Nucleus accumbens (tissue), 56 donors: ENCODE measurements around the gene KCNQ1.

Source experiments
- DNase-seq, 56 donors: peaks; one replicate each; lab custom pipeline; 2025; lab: John Stamatoyannopoulos, UW

Gene KCNQ1

GRCh38 chr11:2844996-2845395 is 400.2 kb downstream of the KCNQ1 start:
- no peak for DNase-seq

DNA sequence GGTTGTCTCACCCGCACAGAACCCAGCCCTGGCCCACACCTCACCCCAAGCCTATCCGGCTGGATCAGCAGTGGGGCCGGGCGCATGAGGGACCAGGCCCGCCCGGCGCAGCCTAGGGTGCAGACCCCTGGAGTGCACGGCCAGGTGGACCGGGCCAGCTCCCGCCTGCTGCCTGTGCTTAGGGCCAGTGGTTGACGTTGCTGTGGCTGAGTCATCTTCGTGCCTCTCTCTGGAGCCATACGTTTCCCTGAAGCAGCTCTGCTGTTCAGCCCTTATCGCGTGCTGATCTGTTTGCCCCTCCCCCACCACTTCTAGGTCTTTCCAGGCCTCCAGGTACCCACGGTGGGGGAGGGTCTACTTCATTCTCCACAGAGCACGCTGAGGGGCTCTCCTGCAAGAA is 401.2 kb downstream of the KCNQ1 start:
- no peak for DNase-seq

GRCh38 chr11:2846470-2846869 is 401.7 kb downstream of the KCNQ1 start:
- no peak for DNase-seq

DNA sequence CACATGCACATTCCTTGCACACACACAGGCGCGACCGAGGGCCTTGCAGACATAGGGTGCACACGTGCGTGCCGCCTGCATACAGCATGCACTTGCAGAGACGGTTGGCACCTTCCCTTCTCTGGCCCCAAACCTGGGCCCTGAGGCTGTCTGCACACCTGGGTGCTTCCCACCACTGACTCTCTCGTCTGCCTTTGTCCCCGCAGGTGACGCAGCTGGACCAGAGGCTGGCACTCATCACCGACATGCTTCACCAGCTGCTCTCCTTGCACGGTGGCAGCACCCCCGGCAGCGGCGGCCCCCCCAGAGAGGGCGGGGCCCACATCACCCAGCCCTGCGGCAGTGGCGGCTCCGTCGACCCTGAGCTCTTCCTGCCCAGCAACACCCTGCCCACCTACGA is 402.8 kb downstream of the KCNQ1 start:
- DNase-seq, result no peak

GRCh38 chr11:2848497-2848896 is 403.7 kb downstream of the KCNQ1 start:
- no peak for DNase-seq

- no peak for DNase-seq
Observed at GRCh38 chr11:2849994-2850770, 405.4 kb downstream of the KCNQ1 start.

GRCh38 chr11:2853401-2853800 is 408.6 kb downstream of the KCNQ1 start:
- DNase-seq, result no peak

- no peak for DNase-seq
Observed at GRCh38 chr11:2853997-2854560, 409.3 kb downstream of the KCNQ1 start.

- DNase-seq, result no peak
Observed at GRCh38 chr11:2855162-2855561, 410.4 kb downstream of the KCNQ1 start.

GRCh38 chr11:2857276-2857675 is 412.5 kb downstream of the KCNQ1 start:
- DNase-seq, result no peak

GRCh38 chr11:2857918-2858317 is 413.1 kb downstream of the KCNQ1 start:
- peak in 2 of 56 donors; percentile 11 to 30 for DNase-seq

GRCh38 chr11:2858995-2859698 is 414.3 kb downstream of the KCNQ1 start:
- DNase-seq, result no peak

GRCh38 chr11:2859699-2860037 is 414.9 kb downstream of the KCNQ1 start:
- no peak for DNase-seq

DNA sequence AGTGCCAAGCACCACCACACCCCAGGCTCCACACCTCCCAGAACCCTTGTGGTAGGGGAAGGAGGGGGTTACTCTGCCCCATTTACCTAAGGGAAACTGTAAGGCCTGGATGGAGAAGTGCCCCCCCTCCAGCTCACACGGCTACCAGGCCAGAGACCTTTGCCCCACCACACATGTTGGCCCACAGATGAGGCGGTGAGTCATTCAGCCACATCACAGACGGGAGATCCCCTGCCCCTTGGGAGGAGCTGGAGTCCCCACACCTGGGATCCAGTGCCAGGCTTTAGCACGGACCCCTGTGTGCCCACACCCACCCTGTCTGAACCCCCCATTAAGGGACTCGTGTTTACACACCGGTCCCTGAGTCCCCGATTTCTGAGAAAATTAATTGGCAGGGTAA is 415.8 kb downstream of the KCNQ1 start:
- no peak for DNase-seq

- peak in 3 of 56 donors; percentile 22 to 42 (median 25) for DNase-seq
Observed at GRCh38 chr11:2862395-2863275, 417.8 kb downstream of the KCNQ1 start.

DNA sequence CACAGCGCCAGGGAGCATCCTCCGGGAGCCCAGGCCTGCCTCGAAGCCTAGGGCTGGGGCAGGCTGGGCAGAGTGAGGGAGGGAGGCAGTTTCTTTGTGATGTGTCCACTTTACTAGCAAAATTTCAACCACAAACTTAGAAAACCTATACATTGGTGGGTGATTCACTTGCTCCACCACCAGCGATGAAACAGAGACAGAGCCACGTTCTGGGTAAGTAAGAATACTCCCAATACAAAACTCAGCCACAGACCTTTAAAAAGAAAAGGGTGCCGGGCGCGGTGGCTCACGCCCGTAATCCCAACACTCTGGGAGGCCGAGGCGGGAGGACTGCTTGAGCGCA is 418.4 kb downstream of the KCNQ1 start:
- DNase-seq, result no peak

- DNase-seq, result no peak
Observed at GRCh38 chr11:2864901-2865300, 420.1 kb downstream of the KCNQ1 start.

DNA sequence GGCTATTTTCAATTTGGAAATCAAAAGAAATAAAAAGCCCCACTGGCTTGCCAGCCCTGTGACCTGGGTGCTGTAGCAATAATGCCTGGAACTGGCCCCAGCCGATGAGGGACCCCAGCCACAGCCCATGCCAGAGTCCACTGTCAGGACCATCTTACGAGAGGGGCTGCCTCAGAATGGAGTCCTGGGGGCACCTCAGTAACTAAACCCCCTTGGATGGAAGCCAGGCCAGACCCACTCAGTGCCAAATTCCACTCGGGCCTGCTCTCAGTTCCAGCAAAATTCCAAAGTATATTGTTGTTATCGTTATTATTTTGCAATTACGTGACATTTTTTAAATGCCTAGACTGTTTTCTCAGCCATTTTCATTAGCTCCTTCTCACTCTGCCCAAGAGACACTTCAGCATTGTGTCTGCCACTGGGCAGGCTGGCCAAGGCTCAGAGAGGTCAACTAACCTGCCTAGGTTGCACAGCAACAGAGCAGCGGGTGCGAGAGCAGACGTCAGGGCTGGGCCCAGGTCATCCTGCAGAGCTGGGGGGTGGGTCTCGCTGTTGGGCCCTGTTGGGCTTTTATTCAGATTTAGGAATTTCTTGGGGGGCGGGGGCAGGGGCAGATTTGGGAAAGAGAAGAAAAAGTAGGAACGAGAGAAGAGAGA is 421.2 kb downstream of the KCNQ1 start:
- DNase-seq, result no peak

DNA sequence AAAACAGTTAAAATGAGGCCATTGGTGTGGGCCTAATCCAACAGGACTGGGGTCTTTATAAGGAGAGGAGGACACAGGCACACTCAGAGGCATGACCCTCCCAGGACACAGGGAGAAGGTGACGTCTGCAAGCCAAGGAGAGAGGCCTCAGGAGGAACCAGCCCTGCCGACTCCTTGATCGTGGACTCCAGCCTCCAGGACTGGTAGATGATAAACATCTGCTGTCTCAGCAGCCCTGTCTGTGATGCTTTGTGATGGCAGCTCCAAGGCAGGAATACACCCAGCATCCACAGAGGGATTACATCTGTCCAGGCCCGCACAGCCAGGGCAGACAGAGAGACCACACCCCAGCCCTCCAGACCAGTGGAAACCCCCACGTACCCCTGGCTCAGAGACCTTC is 422.3 kb downstream of the KCNQ1 start:
- no peak for DNase-seq

DNA sequence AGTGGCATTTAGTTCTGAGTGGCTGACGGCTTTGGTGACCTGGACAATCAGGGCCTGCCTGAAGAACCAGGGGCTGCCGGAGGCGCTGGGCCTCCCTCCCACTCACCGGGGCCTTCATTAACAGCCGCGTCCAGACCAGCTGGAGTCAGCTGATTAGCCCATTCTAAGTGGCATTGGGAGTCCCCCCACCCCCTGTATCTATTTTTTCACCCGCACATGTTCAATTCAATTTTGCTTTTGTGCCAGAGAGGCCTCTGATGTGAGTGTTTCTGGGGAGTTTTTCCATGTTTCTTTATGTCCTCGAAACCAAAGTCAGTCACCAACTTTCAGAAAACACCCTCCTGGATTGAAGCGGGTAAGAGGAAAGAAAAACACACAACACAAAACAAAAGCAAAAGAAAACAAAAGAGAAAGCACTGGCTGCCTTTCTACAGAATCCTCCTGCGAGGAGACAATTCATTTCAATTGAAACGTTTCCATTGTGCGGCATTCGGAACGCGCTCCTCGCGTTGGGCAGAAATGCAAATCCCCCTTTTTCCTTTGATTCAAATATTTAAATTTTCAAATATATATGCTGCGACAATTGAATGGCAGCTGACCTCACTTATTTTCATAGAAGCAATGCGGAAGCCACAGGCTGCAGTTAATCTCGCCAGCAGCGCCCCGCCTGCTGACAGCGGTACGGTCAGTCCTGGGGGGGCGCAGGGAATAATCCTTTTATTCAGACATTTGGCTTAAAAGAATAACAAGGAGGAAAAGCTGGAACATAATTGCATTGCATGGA is 423.1 kb downstream of the KCNQ1 start:
- DNase-seq, result peak in 13 of 56 donors; percentile 14 to 61 (median 33)
